Adipose tissue (tissue), 3 donors: ENCODE results near the gene PSPH. TPM values are rescaled to one million over a fixed set of nuclear protein-coding genes. Genes with fewer than 3 reads are reported as not detected.
"Not testable (repeated sequence)": the region's sequence is repeated elsewhere in the genome, so short reads cannot be mapped to it uniquely, and the experiment has no call there.

Experiments
- H3K27ac ChIP-seq: one replicate; pipeline ENCODE4 v1.5.1; 2013; ENCODE audit warnings: low read depth, low read length
- WGBS, 3 donors: extraction: QIAGEN DNeasy Blood & Tissue Kit; methylation state at CpG; one replicate each; pipeline ENCODE4 v1.1.7; 2013; 5-methylcytosine and 5-hydroxymethylcytosine counted together
- polyA plus RNA-seq, 3 donors: library from polyadenylated mRNA; stranded (reverse); fragments of 200-250 nt; gene quantifications; one replicate each; pipeline ENCODE4 v1.2.3, GENCODE V29; 2013
- donor health status: healthy with polysubstance abuse.
- donor health status: Bipolar disorder and iron deficiency.
- donor health status: healthy.

Gene PSPH
- polyA plus RNA-seq, 3 donors, result 3.9 to 7.2 (median 5.9) TPM

GRCh38 chr7:56066376-56066775 lies 15.1 kb upstream of the PSPH start:
- not testable (repeated sequence) for H3K27ac ChIP-seq
- 94 to 98% (median 97%) methylated on average over 13 of the region's 13 CpGs for WGBS, 3 donors

GRCh38 chr7:56063882-56064625 lies 12.8 kb upstream of the PSPH start, which contains the start of gene SUMF2:
TSS of gene SUMF2 (plus strand) at chr7:56064286. CDS start at chr7:56064312, 26 bp downstream.
- 0 to 1% (median 1%) methylated on average over 47 to 49 of the region's 49 CpGs for WGBS, 3 donors
- H3K27ac ChIP-seq, result peak within 1 kb of the TSS; percentile 4

DNA sequence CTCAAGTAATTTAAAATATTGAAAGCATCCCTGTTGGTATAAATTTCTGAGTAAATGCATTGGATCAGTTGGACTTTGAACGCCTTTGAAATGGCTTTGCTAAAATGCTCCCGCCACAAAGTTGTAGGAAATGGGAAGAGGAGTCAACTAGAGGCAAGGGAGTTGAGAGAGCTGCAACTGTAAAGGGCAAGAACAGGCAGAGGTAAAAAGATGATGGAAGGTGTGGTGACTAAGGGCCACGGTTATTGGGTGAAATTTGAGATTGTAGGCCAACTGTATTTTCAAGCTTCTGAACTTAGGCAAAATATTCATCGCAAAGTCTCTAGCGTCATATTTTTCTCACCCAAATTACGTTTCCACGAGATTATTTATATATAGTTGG lies 12.2 kb upstream of the PSPH start:
- WGBS, 3 donors, result 63 to 76% (median 71%) methylated on average over 7 of the region's 7 CpGs
- H3K27ac ChIP-seq, result no peak overlapping the region

GRCh38 chr7:56062382-56062781 lies 11.1 kb upstream of the PSPH start:
- 57 to 69% (median 65%) methylated on average over 2 of the region's 2 CpGs for WGBS, 3 donors
- no peak overlapping the region for H3K27ac ChIP-seq

- whole genome bisulfite sequencing, 3 donors, result 69 to 88% (median 82%) methylated on average over 2 of the region's 2 CpGs
- H3K27ac ChIP-seq, result no peak overlapping the region
These were observed 2.7 kb upstream of the PSPH start for GRCh38 chr7:56053993-56054392.

DNA sequence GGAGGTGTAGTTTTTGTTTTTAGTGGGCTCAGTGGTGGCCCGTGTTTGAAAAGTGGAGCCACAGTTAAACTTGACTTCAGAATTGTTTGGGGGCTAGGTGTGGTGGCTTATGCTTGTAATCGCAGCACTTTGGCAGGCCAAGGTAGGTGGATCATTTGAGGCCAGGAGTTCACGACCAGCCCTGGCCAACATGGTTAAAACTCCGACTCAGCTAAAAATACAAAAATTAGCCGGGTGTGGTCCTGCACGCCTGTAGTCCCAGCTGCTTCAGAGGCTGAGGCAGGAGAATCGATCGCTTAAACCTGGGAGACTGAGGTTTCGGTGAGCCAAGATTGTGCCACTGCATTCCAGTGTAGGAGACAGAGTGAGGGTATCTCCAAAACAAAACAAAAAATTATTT lies 2.1 kb upstream of the PSPH start:
- WGBS, 3 donors, result 76 to 90% (median 84%) methylated on average over 9 of the region's 9 CpGs
- no peak overlapping the region for H3K27ac ChIP-seq

- H3K27ac ChIP-seq, result peak overlapping the region; percentile 38
- 0 to 1% (median 1%) methylated on average over 9 of the region's 9 CpGs for WGBS, 3 donors
These were observed 248 bp downstream of the PSPH start for GRCh38 chr7:56051053-56051338.

GRCh38 chr7:56048763-56049162 lies 2.5 kb downstream of the PSPH start:
- not testable (repeated sequence) for H3K27ac ChIP-seq
- WGBS, 3 donors, result 32 to 70% (median 68%) methylated on average over 8 of the region's 8 CpGs

DNA sequence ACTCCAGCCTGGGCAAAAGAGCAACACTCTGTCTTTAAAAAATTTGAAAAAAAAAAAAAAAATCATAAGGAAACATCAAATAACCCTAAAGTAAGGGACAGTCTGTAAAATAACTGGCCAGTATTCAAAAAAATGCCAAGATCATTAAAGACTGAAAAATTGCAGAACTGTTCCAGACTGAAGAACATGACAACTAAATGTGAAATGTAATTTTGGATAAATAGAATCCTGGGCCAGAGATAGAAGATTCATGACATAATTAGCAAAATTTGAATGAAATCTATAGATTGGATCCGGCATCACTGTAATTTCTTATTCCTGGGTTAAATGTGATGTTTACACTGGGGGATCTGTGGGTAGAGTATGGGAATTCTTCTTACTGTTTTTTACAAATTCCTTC lies 3.0 kb downstream of the PSPH start:
- 90 to 93% (median 90%) methylated on average over 1 of the region's 1 CpG for WGBS, 3 donors
- no peak overlapping the region for H3K27ac ChIP-seq

GRCh38 chr7:56047446-56048116 lies 3.7 kb downstream of the PSPH start:
- not testable (repeated sequence) for H3K27ac ChIP-seq
- 44 to 90% (median 82%) methylated on average over 11 of the region's 11 CpGs for WGBS, 3 donors

DNA sequence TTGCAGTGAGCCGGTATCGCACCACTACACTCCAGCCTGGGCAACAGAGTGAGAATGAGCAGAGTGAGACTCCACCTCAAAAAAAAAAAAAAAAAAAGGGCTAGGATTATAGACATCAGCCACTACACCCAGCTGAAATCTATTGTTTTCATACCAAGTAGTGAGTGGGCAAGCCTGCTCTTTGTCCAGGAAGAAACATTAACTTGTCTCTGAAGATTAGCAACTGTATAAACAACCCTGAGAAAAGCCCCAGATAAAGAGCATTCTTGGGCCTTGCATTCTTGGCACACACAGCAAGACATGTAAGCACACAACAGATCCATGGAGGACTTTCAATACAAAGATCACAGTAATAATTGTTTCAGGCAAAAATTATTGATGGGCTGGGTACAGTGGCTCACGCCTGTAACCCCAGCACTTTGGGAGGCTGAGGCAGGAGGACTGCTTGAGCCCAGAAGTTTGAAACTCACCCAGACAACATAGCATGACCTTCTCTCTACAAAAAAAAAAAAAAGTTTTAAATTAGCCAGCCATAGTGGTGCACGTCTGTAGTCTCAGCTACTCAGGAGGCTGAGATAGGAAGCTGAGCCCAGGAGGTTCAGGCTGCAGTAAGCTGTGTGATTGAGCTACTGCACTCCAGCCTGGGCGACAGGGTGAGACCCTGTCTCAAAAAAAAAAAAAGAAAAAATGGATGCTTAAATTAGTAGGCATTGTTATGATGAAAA lies 4.4 kb downstream of the PSPH start:
- H3K27ac ChIP-seq, result no peak overlapping the region
- WGBS, 3 donors, result 31 to 70% (median 67%) methylated on average over 5 of the region's 5 CpGs

GRCh38 chr7:56045758-56046157 lies 5.5 kb downstream of the PSPH start:
- 93 to 98% (median 94%) methylated on average over 2 of the region's 2 CpGs for WGBS, 3 donors
- H3K27ac ChIP-seq, result not testable (repeated sequence)

DNA sequence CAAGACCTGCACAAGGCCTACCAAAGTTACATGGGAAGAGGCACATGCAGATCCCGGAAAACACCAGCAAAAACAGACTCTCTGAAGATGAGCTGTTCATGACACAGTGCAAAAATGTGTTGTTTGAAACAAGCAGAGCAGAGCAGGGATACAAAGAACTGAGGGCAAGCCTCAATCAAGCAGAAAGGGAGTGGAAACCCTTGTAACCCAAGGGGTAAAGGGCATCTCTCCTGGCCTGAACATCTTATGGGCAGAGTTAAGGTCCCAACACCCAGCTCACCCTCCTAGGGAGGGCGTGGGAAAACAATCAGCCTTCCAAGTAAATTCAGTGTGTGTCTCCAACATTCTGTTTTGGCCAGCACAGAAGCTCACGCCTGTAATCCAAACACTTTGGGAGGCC lies 10.5 kb downstream of the PSPH start:
- H3K27ac ChIP-seq, result no peak overlapping the region
- WGBS, 3 donors, result 60 to 94% (median 92%) methylated on average over 3 of the region's 3 CpGs

GRCh38 chr7:56033671-56034432 lies 17.4 kb downstream of the PSPH start:
- 0 to 1% (median 1%) methylated on average over 27 of the region's 27 CpGs for WGBS, 3 donors
- H3K27ac ChIP-seq, result no peak overlapping the region

DNA sequence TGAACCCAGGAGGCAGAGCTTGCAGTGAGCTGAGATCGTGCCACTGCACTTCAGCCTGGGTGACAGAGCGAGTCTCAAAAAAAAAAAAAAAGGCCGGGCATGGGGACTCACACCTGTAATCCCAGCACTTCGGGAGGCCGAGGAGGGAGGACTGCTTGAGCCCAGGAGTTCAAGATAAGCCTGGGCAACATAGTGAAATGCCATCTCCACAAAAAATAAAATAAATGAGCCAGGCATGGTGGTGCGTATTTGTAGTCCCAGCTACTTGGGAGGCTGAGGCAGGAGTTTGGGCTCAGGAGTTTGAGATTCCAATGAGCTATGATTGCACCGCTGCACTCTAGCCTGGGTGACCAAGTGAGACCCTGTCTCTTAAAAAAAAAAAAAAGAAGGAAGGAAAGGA lies 18.7 kb downstream of the PSPH start:
- not testable (repeated sequence) for H3K27ac ChIP-seq
- WGBS, 3 donors, result 94 to 99% (median 98%) methylated on average over 6 to 7 of the region's 7 CpGs

GRCh38 chr7:56031556-56031955 lies 19.7 kb downstream of the PSPH start:
- not testable (repeated sequence) for H3K27ac ChIP-seq
- WGBS, 3 donors, result 76 to 88% (median 84%) methylated on average over 8 of the region's 8 CpGs

- WGBS, 3 donors, result 94 to 98% (median 97%) methylated on average over 8 of the region's 8 CpGs
- no peak overlapping the region for H3K27ac ChIP-seq
These were observed 20.9 kb downstream of the PSPH start for GRCh38 chr7:56030340-56030739.

- 59 to 91% (median 90%) methylated on average over 9 of the region's 9 CpGs for WGBS, 3 donors
- H3K27ac ChIP-seq, result no peak overlapping the region
These were observed 22.2 kb downstream of the PSPH start for GRCh38 chr7:56028942-56029630.
